ENCODE results near the gene CRKL.

CRKL gene

DNA sequence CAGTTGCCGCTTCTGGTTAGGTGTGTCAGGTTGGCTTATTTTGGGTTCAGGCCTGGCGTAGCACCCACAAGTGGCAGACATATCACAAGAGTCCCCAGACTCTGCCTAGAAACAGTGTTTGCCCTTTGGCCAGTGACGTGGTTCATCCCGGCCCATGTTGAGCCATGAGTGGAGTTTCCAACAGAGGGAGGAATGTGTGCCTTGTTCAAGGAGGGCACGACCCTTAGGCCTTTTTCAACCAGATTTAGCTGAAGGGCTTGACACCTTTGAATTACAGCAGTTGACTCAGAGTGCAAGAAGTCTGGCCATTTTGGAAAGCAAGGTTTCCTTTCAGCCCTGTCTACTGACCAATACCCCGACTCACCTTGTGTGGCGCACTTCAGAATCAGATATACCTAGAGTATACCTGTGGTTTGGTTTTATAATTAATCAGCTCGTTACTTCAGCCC, 34.7 kb downstream of the CRKL start:
- no peak for DNase-seq (ENCODE audit: low read depth in 2 of 2)

DNA sequence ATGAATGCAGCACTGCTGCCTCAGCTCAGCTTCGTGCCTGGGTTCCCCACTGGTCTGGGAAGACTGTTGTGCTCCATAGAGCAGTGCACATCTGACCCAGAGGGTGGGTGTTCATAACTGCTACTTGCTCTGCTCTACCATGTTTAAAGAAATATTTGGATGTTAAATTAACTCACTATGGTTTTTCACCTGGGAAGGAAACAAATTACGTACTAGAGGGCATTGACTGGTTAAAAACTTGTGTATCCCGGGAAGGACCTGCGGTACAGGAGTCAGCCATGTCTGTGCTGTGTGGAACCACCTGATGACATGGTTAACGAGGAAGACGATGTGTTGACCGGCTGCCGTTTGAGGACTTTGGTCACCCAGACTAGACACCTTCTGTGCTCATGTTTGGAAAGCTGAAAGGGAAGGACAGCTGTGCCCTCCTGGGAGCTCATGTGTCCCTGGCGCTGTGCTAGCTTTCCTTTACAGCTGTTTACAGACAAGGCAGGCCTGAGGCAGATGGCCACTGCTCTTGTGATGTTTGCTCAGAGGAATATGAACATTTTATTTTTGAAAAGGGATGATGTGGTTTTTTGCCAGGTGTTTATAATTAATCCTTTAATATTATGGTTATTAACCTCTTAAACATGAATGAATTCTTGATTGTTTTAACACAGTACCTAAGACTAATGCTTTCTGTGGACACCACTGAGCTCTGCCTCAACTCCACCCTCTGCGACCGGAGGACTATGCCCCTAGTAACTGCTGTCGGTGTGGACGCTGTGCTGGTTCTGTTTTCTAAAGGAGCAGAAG, 35.5 kb downstream of the CRKL start:
- no peak for DNase-seq (ENCODE audit: low read depth in 2 of 2)

DNA sequence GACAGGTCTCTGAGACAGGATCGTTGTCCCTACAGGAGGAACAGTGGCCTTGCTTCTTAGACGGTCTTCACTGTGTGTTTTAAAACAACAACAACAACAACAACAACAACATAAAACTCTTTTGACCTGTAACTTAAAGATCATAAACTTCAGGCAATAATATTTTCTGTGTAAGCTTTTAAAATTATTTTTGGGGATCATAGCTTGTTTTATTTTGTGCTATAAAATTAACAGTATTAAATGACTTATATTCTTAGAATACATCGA, 36.1 kb downstream of the CRKL start:
- no peak for DNase-seq (ENCODE audit: low read depth in 2 of 2)

GRCh38 chr22:20953668-20954500, 36.7 kb downstream of the CRKL start:
- no peak for DNase-seq (ENCODE audit: low read depth in 2 of 2)

GRCh38 chr22:20955548-20955947, 38.3 kb downstream of the CRKL start:
- DNase-seq (ENCODE audit: low read depth in 2 of 2) = no peak

DNA sequence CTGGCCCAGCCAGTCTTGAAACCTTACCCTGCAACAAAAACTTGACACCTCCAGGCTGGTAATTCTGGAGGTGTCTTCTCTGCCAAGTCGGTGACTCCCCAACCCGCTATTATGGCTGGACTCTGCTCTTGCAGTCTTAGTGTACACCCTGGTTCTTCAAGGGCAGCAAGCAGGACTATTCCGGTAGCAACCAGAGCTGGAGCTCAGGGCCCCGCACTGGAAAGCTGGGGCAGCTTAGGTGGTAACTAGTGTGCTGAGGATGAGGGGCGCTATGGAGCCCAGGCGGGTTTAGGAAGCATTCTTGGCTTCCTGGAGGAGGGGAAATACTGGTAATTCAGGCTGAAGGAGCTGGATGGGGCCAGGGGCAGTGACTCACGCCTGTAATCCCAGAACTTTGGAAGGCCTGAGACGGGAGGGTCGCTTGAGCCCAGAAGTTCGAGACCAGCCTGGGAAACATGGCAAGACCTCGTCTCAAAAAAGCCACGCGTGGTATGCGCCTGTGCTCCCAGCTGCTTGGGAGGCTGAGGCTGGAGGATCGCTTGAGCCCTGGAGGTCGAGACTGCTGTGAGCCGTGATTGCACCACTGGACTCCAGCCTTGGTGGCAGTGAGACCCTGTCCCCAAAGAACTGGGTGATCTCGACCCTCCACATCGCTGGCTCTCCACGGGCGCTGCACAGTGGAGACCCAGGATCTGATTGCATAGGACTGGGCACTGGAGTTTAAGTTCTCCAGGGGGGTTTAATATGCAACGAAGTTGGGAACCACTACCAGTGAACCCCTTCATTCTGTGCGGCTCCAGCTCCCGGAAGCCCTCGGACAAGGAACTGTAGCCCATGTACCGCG, 39.3 kb downstream of the CRKL start:
- DNase-seq (ENCODE audit: low read depth in 2 of 2) = no peak

- DNase-seq (ENCODE audit: low read depth in 2 of 2) = no peak
Measured at GRCh38 chr22:20957102-20957682, 40.0 kb downstream of the CRKL start.

GRCh38 chr22:20957683-20958431, 40.6 kb downstream of the CRKL start:
- no peak for DNase-seq (ENCODE audit: low read depth in 2 of 2)

- no peak for DNase-seq (ENCODE audit: low read depth in 2 of 2)
Measured at GRCh38 chr22:20959578-20960461, 42.6 kb downstream of the CRKL start.

DNA sequence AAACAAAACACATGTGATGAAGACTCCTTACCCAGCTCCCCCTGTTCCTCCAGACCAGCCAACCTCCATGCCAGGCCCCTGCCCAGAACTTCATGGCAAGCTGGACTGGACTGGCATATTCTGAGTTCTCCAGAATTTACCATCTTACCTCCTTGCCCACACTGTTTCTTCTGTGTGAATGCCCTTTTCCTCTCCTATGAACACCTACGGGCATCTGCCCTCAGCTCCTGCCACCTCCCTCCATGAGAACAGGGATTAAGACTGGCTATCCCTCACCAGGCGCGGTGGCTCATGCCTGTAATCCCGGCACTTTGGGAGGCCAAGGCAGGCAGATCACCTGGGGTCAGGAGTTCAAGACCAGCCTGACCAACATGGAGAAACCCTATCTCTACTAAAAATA, 43.4 kb downstream of the CRKL start:
- DNase-seq (ENCODE audit: low read depth in 2 of 2) = no peak

DNA sequence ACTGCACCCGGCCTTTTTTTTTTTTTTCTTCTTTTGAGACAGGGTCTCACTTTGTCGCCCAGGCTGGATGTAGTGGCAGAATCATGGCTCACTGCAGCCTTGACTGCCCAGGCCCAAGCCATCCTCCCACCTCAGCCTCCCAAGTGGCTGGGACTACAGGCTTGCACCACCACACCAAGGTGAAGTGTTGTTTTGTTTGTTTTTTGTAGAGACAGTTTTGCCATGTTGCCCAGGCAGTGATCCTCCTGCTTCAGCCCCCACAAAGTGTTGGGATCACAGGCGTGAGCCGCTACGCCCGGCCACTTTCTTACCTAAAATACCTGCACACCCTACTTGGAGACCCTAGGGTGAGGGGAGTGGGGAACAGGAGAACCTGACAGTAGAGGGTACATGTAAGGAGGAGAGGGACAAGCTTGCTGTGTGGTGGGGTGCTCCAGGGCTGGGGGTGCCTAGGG, 45.3 kb downstream of the CRKL start:
- DNase-seq (ENCODE audit: low read depth in 2 of 2) = no peak

- DNase-seq (ENCODE audit: low read depth in 2 of 2) = no peak
Measured at GRCh38 chr22:20963201-20964052, 46.2 kb downstream of the CRKL start.

DNA sequence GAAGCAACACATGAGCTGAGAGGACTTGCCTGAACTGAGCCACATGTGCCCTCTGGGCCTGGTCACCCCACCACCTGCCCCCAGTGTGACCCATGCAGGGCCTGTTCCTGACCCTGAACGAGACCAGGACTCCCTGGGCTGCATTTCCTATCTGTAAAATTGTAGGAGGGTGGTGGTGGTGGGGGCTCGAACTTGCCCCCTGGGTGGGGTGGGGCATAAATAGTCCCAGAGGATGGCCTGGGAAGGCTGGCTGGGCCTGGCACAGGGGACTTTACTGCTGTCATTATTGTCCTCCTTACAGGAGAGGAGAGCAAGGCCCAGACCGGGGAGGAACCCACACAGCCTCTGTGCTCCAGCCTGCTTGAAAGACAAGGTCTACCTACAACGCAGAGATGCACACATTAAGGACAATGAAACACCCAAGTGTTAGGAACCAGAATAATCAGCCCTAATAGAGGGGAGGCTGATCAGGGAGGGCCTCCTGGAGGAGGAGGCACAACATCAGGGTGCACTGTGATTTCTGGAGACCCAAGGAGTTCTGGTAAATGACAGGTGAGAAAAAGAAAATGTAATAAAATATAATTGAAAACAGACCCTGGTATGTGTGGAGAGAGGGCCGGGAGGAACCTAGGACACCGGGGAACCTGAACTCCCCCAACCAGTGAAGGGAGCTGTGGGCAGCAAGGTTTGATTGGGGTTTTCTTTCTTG, 47.0 kb downstream of the CRKL start:
- no peak for DNase-seq (ENCODE audit: low read depth in 2 of 2)

DNA sequence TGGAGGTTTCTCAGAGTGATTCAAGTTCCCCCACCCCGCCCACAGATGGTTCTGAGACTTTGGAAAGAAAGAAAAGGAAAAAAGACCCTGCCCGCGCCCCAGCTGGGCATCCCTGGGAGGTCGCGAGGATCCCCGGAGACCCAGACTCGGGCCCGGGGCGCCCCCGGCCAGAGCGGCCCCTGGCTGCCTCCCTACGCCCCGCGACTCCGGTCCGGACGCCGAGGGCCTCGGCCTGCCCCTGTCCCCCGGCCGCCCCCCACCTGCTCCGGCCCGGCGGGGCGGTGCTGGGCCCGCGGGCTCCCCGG, 47.5 kb downstream of the CRKL start:
- DNase-seq (ENCODE audit: low read depth in 2 of 2) = no peak

DNA sequence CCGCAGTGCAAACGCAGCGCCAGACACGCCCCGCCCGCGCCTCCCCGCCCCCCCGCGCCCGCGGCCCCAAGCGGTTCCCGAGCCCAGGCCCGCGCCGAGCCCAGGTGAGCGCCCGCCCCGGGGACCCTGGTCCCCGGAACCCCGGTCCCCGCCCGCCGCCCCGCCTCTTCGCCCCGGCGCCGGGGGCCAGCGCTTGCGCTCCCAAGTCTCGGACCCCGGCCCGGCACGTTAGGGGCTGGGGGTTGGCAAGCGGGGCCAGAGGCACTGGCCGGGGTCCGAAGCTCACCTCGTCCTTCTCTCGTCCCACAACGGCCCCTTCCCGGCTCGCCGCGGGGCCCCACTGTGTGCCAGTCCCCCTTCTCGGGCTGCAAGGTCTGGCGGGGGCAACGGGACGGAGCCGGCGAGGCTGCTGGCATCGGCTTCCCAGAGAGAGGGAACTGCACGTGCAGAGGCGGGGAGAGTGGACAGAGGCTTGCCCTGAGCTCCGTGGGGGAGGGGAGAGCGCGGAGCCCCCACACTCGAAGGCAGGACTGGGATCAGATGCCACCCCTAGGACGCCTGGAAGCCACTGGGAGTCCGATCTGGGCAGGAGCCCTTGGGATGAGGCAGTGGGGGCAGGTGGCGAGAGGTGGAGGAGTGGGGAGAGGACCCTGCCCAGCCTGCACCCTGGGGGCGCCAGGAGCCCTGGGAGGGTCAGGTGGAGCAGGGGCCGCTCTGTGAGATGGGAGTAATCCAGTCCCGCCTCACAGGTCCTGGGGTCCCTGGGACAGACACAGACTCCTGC, 48.1 kb downstream of the CRKL start:
- no peak for DNase-seq (ENCODE audit: low read depth in 2 of 2)

GRCh38 chr22:20965888-20966855, 49.0 kb downstream of the CRKL start:
- DNase-seq (ENCODE audit: low read depth in 2 of 2) = no peak

Data from stimulated activated CD8-positive, alpha-beta memory T cell treated with anti-CD3 and anti-CD28 coated beads, Interleukin-2, amount 100 ng/mL, for 48 hours (primary cell).